NCI-H526 (cell line): ENCODE data around the gene IPMK.
A peak's percentile ranks its signal among the peaks of the same experiment; 100 is the strongest.
"Not testable (repeated sequence)": the region's sequence is repeated elsewhere in the genome, so short reads cannot be mapped to it uniquely, and the experiment has no call there.

Experiments used
- DNase-seq, 2 experiments: peaks; one replicate each; lab custom pipeline; 2025; lab: John Stamatoyannopoulos, UW

The IPMK gene

DNA sequence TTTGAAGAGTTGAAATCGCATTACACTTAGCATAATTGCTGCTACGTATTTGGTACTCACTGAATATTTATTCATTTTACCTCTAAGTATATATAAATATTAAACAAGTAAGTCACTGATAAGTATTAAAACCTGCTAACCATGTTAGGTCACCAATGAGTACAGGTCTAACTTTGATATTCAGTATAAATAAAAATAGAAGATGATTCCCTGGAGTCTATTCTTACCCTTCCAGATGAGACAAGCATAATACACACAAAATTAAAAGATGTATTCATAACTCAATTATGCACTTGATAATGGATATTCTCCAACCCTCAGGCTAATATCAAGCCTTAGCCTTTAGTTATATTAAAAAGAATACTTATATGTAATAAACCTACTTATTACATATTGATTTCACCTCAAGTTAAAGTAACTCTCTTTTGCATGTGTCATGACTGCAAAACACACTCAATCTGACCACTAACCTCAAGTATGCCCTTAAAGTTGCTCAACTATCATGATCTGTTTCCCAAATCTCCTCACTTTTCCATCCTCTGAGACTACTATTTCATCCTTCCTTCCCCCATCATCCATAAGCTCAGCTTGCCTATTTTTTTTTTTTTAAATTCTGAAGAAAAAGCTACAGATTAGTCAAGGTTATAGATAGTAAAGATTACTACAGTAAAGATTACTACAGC, 46.8 kb downstream of the IPMK start:
- DNase-seq: no peak

DNA sequence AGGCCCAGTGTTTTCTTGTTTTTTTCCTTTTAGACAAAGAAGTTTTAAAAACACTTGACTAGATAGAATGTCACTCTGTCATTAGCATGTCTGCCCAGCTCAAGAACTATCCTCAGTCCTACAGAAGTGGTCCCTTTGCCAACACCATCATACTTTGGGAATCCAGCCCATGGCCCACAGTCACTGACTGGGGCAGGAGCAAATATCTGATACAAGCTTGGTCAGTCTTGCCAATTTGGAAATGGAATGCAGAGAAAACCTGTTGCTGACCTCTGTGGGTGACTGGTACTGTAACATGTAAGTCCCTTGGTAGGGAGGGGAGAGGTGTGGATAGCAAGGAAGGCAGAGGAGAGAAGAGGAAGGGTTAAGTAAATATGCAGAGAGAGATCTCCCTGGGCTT, 47.8 kb downstream of the IPMK start:
- DNase-seq: no peak

DNA sequence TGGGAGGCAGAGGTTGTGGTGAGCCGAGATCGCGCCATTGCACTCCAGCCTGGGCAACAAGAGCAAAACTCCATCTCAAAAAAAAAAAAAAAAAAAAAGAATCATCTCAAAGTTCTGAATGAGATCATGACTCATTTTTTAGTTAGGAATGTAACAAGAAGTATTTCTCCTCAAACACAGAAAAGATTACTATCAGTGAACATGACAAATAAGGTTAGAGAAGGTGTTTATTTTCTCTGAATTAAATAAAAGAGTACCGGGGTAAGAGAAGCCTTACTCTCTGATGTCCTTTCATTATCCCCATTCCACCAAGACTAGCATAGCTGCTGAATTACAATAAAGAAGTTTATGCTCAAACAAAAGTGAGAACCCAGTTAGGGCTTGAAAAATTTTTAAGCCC, 50.1 kb downstream of the IPMK start:
- no peak for DNase-seq

- no peak for DNase-seq
Observed at GRCh38 chr10:58212622-58213021, 55.1 kb downstream of the IPMK start.

GRCh38 chr10:58210160-58210559, 57.5 kb downstream of the IPMK start:
- no peak for DNase-seq

- no peak for DNase-seq
Observed at GRCh38 chr10:58209669-58210068, 58.0 kb downstream of the IPMK start.

DNA sequence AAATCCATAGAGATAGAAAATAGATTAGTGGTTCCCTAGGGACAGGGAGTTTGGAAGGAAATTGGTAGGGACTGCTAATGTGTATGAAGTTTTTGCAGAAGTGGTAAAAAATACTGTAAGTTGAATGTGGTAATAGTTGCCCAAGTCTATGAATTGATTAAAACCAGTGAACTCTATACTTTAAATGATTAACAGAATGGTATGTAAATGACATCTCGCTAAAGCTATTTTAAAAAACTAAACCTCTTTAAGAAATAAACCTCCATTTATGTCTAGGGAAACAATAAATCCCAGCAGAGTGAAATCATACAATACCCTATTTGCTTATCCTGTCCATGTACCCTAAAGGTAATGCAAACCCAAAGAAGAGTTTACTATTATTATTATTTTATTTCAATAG, 61.4 kb downstream of the IPMK start:
- no peak for DNase-seq

DNA sequence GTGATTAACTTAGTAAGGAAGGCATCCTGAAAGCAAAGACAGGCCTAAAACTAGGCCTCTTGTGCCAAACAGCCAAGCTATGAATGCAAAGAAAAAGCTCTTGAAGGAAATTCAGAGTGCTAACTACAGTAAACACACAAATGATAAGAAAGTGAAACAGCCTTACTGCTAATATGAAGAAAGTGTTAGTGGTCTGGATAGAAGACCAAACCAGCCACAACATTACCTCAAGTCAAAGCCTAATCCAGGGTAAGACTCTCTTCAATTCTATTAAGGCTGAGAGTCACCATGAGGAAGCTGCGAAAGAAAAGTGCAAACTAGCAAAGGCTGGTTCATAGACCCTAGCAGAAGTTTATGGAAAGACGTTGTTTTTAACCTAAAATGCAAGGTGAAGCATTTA, 66.0 kb downstream of the IPMK start:
- no peak for DNase-seq

- peak in 1 of 2 experiments; percentile 31 for DNase-seq
Observed at GRCh38 chr10:58189269-58189668, 78.4 kb downstream of the IPMK start.

DNA sequence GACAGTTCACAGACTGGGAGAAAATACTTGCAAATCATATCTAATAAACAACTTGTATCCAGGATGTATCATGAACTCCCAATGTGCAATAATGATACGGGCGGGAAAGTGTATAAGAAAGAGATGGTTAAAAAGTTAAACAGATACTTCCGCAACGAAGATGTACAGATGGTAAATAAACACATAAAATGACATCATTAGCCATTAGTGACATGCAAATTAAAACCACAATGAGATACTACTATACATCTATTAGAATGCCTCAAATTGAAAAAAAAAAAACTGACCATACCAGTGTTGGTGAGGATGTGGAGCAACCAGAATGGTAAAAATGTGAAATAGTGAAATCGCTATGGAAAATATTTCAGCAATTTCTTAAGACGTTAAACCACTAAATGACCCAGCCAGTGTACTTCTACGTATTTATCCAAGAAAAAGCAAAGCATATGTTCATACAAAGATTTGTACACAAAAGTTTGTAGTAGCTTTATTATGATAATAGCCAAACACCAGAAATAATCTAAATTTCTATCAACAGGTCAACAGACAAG, 83.5 kb downstream of the IPMK start:
- DNase-seq: no peak

DNA sequence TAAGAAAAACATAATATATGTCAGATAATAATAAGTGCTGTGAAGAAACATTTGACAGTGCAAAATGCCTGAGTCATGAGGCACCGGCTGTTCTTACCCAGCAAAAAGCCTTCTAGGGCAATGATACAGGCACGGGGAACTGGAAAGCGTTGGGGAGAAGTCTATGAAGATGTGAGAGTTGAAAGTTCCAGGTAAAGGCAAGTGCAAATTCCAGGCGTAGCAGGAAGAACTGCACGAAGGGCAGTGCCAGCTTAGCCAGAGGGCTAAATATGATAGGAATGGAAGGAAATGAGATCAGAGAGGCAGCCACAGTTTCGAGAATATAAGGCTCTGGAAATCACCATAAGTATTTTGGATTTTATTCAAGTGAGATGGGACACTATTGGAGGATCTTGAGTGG, 87.0 kb downstream of the IPMK start:
- DNase-seq: no peak

DNA sequence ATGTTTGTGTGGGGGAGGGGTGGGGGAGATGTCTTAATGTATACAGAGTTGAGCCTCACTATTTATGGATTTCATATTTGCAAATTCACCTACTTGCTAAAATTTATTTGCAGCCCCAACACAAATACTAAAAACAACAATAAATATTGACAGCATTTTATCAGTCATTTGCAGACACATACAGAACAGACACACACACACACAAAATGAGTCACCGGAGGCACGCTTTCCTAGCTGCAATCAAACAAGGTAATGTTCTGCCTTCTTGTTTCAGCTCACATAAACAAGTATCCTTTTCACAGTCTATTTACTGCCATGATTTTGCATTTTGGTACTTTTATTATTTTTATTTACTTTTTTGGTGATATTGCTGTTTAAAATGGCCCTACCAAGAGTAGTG, 88.5 kb downstream of the IPMK start:
- peak in 1 of 2 experiments; percentile 8 for DNase-seq

DNA sequence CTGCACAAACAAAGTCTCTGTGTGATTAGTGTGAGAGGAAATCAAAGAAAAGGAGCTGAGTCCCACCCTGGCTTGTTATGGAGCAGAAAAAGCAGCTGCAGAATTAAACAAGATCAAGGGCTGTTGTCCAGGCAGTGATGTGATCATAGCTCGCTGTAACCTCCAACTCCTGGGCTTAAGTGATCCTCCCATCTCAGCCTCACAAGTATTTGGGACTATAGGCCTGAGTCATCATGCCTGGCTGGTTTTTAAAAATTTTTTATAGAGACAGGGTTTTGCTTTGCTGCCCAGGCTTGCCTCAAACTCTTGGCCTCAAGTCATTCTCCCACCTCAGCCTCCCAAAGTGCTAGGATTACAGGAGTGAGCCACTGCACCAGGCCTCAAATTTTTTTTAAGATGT, 88.9 kb downstream of the IPMK start:
- peak in 1 of 2 experiments; percentile 7 for DNase-seq

DNA sequence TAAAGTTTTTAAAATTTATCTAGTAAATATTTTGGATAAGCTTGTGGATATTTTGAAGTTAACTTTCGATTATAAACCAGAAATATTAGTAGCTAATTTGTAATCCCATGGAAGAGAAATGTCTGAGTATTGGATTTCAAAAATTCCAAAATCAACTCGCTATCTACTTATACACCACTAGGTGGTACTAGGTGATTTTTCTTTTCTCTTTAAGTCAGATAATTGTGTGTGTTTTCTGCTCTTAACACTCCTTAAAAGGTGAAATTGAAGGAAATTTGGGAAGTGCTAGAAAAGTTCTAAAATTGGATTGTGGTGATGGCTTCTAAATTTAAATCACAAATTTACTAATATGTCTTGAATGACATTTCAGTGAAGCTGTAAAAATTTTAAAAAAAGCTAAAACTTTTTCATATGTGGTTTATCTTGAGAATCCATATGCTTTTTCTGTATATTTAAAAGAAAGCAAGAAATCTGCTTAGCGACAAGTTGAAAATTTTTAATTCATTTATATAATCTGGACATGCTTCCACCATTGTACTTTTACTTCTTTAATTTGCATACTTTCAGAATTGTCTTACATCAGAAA, 90.2 kb downstream of the IPMK start:
- peak in 1 of 2 experiments; percentile 41 for DNase-seq

DNA sequence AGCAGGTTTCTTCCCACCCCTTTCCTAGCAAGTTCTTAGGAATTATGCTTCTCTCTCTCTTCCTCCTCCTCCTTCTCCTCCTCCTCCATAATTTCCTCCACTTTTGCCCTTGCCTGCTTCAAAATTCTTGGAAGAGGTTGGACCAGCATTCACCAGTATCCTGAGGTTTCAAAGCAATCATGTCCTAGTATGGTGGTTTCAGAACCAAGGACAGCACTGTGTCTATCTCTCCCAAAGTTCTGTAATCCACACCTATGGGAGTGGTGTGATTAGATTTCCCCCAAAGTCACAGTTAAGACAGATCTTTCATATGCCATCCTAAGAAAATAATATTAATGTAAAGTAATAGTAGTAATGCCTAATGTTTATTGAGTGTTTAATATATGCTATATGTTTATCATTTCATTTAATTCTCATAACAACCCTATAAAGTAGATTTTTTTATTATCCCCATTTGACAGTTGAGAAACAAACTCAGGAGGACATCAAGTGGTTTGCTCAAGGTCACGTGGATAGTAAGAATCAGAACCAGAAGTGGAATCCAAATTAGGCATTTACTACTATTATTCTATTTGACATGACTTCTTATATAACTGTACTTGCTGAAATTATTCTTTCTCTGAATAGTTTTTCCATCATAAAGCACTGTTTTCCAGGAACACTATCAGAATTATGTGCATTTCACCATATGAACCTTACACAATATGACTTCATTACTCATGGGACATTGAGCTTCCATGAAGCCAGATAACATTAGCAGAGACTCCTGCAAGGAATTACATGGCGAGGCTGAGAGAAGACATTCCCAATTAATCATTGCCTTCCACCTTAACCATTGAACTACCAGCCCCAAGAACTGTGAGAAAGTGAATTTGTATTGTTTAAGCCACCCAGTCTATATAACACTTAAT, 91.4 kb downstream of the IPMK start:
- DNase-seq: no peak

GRCh38 chr10:58174831-58175230, 92.9 kb downstream of the IPMK start:
- DNase-seq: no peak

DNA sequence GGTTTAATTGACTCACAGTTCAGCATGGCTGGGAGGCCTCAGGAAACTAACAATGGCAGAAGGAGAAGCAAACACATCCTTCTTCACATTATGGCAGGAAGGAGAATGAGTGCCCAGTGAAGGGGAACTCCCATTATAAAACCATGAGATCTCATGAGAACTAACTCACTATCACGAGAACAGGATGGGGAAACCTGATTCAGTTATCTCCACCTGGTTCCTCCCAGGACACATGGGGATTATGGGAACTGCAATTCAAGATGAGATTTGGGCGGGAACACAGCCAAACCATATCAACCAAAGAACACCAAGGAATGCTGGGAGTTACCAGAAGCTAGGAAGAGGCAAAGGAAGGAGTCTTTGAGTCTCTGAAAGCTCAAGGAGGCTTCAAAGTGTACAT, 94.3 kb downstream of the IPMK start:
- no peak for DNase-seq

DNA sequence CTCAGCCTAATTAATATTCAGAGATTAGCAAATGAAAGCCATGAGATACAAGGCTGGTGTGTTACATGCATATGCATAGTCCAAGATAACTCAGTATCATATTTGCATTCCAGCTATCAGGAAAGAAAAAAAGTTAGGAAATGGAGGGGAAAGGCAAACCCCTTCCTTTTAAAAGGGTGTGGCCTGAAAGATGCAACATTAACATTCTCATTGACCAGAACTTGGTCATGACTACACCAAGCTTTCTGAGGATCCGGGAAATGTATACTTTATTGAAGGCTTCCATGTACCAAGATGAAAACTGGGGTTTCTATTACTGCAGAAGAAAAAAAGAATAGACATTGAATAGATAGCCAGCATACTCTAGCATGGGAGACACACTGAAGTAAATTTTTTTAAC, 96.5 kb downstream of the IPMK start:
- no peak for DNase-seq

GRCh38 chr10:58164517-58164916, 103.2 kb downstream of the IPMK start:
- DNase-seq: no peak

- no peak for DNase-seq
Observed at GRCh38 chr10:58158806-58159205, 108.9 kb downstream of the IPMK start.

GRCh38 chr10:58157076-58157766, 110.5 kb downstream of the IPMK start:
- DNase-seq: no peak

DNA sequence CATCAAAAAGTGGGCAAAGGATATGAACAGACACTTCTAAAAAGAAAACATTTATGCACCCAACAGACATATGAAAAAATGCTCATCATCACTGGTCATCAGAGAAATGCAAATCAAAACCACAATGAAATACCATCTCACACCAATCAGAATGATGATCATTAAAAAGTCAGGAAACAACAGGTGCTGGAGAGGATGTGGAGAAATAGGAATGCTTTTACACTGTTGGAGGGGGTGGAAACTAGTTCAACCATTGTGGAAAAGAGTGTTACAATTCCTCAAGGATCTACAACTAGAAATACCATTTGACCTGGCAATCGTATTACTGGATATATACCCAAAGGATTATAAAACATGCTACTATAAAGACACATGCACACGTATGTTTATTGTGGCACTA, 111.8 kb downstream of the IPMK start:
- not testable (repeated sequence) for DNase-seq
